Keratinocyte (primary cell): ENCODE measurements around the gene GLG1. TPM values are rescaled to one million over a fixed set of nuclear protein-coding genes. Genes with fewer than 3 reads are reported as not detected.
A peak's percentile ranks its signal among the peaks of the same experiment; 100 is the strongest.

Experiments
- DNase-seq: peaks from one replicate; pipeline ENCODE4 v3.0.0-alpha.2; 2011; ENCODE audit warnings: low read depth, missing footprints, low spot score
- FAIRE-seq: peaks from 2 replicates; lab custom pipeline; 2011; peaks lifted over from hg19 to GRCh38; lab: Jason Lieb, UNC
- H2AFZ ChIP-seq: 2 replicates; pipeline ENCODE4 v1.6.0; 2012; ENCODE audit warnings: low read length, control low read depth, inconsistent platforms; ENCODE audit not compliant: control insufficient read depth
- H3K27ac ChIP-seq: 2 replicates; pipeline ENCODE4 v1.5.1; 2011; ENCODE audit warnings: low read length; ENCODE audit not compliant: control insufficient read depth, insufficient read depth
- H3K27me3 ChIP-seq: 3 replicates; pipeline ENCODE4 v1.6.0; 2011; ENCODE audit warnings: low read length; ENCODE audit not compliant: control insufficient read depth, insufficient read depth; ENCODE audit errors: extremely low read depth
- H3K36me3 ChIP-seq, 2 experiments: 2 replicates in 1 of 2; 3 replicates in 1 of 2; pipeline ENCODE4 v1.5.1; 2011; ENCODE audit warnings: low read length in 2 of 2, mild to moderate bottlenecking in 1 of 2; ENCODE audit not compliant: control insufficient read depth in 2 of 2, insufficient read depth in 2 of 2; ENCODE audit errors: extremely low read depth in 1 of 2
- H3K4me1 ChIP-seq: 3 replicates; pipeline ENCODE4 v1.5.1; 2011; ENCODE audit warnings: low read length; ENCODE audit not compliant: control insufficient read depth, insufficient read depth; ENCODE audit errors: extremely low read depth
- H3K4me2 ChIP-seq: 3 replicates; pipeline ENCODE4 v1.6.0; 2011; ENCODE audit warnings: low read depth, low read length; ENCODE audit not compliant: control insufficient read depth, insufficient read depth; ENCODE audit errors: extremely low read depth
- H3K4me3 ChIP-seq, 3 experiments: fragments of 200-600 bp in 1 of 3; sonication (generic) in 1 of 3; 2 replicates in 2 of 3; 3 replicates in 1 of 3; pipeline ENCODE4 v1.5.1; 2011 to 2016; ENCODE audit warnings: low read length in 3 of 3, mild to moderate bottlenecking in 3 of 3, control low read depth in 2 of 3, inconsistent platforms in 1 of 3, low read depth in 1 of 3, mixed read lengths in 1 of 3, mixed run types in 1 of 3, moderate library complexity in 1 of 3; ENCODE audit not compliant: control insufficient read depth in 2 of 3, insufficient read depth in 2 of 3; ENCODE audit errors: extremely low read depth in 1 of 3
- H3K79me2 ChIP-seq: 2 replicates; pipeline ENCODE4 v1.6.0; 2012; ENCODE audit warnings: low read length; ENCODE audit not compliant: control insufficient read depth, insufficient read depth
- H3K9ac ChIP-seq: 3 replicates; pipeline ENCODE4 v1.6.0; 2011; ENCODE audit warnings: low read length; ENCODE audit not compliant: control insufficient read depth, insufficient read depth; ENCODE audit errors: extremely low read depth
- H3K9me1 ChIP-seq: 3 replicates; pipeline ENCODE4 v1.6.0; 2011; ENCODE audit warnings: low read length; ENCODE audit not compliant: control insufficient read depth, insufficient read depth; ENCODE audit errors: extremely low read depth
- H3K9me3 ChIP-seq: 2 replicates; pipeline ENCODE4 v1.5.1; 2012; ENCODE audit warnings: low read depth, low read length; ENCODE audit not compliant: control insufficient read depth
- H4K20me1 ChIP-seq: 3 replicates; pipeline ENCODE4 v1.6.0; 2011; ENCODE audit warnings: low read length; ENCODE audit not compliant: control insufficient read depth, insufficient read depth; ENCODE audit errors: extremely low read depth
- CTCF ChIP-seq, 3 experiments: IDR thresholded peaks in 1 of 3; conservative IDR thresholded peaks in 1 of 3; optimal IDR thresholded peaks in 1 of 3; 2 replicates in 2 of 3; 3 replicates in 1 of 3; pipeline versions ENCODE3 to v1.5.1; 2011; ENCODE audit warnings: low read length in 3 of 3, mild to moderate bottlenecking in 3 of 3, moderate library complexity in 2 of 3, control low read depth in 1 of 3, inconsistent platforms in 1 of 3; ENCODE audit not compliant: insufficient read depth in 2 of 3; ENCODE audit errors: extremely low read depth in 1 of 3
- EZH2 ChIP-seq: IDR thresholded peaks from one replicate; pipeline ENCODE4 v1.6.1; 2012; ENCODE audit warnings: inconsistent platforms, mild to moderate bottlenecking, low read length, moderate library complexity
- dilution Hi-C: fragments of 300-500 bp; cut with MboI; formaldehyde crosslinking; loops from one replicate; pipeline ENCODE4 v1.7.0; 2020; ENCODE audit warnings: low sequenced_read_pairs; ENCODE audit not compliant: extremely low pct_ligation_motif_present
- polyA plus RNA-seq, 5 experiments: library from polyadenylated mRNA; depleted of rRNA in 3 of 5; stranded (reverse) in 3 of 5; stranded (forward) in 1 of 5; unstranded in 1 of 5; fragments of >200 nt; gene quantifications; 1 replicate in 1 of 5; 2 replicates in 3 of 5; 3 replicates in 1 of 5; pipeline versions ENCODE4 v1.2.1 to v1.2.3, GENCODE V29; 2011 to 2012; ENCODE audit warnings: missing spikeins in 2 of 5, low read depth in 1 of 5, low replicate concordance in 1 of 5

GLG1 gene
- polyA plus RNA-seq, 1 donor (not counting 4 experiments of a cell fraction or from before 2014, with no cell fraction given): 63.6 TPM

- Histone ChIP-seq H3K4me1 (no peaks in the 10 kb centered on the region), H3K4me3 (no peak overlapping the region), H2AFZ (no peak overlapping the region), H3K9ac (no peak overlapping the region), H3K27me3 (no peaks in the 10 kb centered on the region), H3K4me2 (no peak overlapping the region), H3K9me1 (no peaks in the 10 kb centered on the region), H3K9me3 (no peaks in the 10 kb centered on the region), H3K36me3 (peaks cover 18 to 40% of the 10 kb centered on the region in 2 experiments), H3K79me2 (no peaks in the 10 kb centered on the region), H4K20me1 (no peaks in the 10 kb centered on the region), H3K27ac (no peak overlapping the region)
- no peak for TF ChIP-seq EZH2
- TF ChIP-seq CTCF (optimal IDR thresholded peaks at IDR 0.05 in 1 of 3, IDR thresholded peaks at IDR 0.05 in 1 of 3, conservative IDR thresholded peaks at IDR 0.05 in 1 of 3; ENCODE audit: extremely low read depth in 1 of 3, insufficient read depth in 2 of 3, low read length in 3 of 3): peak; percentile 38 to 61 (median 39)
- no peak for DNase-seq
- dilution Hi-C loops: no loop called here
- FAIRE-seq: peak; percentile 59
These were observed 16.4 kb upstream of the GLG1 start for GRCh38 chr16:74623214-74623838.

GRCh38 chr16:74622005-74622404, 15.1 kb upstream of the GLG1 start:
- Histone ChIP-seq H3K9me3 (no peaks in the 10 kb centered on the region), H2AFZ (no peak overlapping the region), H3K4me1 (no peaks in the 10 kb centered on the region), H3K27ac (no peak overlapping the region), H3K4me3 (no peak overlapping the region), H3K27me3 (no peaks in the 10 kb centered on the region), H3K4me2 (no peak overlapping the region), H3K36me3 (peaks cover 11 to 36% of the 10 kb centered on the region in 2 experiments), H3K79me2 (no peaks in the 10 kb centered on the region), H3K9me1 (no peaks in the 10 kb centered on the region), H3K9ac (no peak overlapping the region), H4K20me1 (no peaks in the 10 kb centered on the region)
- DNase-seq (no peak), FAIRE-seq (no peak)
- TF ChIP-seq CTCF (optimal IDR thresholded peaks at IDR 0.05 in 1 of 3, IDR thresholded peaks at IDR 0.05 in 1 of 3, conservative IDR thresholded peaks at IDR 0.05 in 1 of 3; ENCODE audit: extremely low read depth in 1 of 3, insufficient read depth in 2 of 3, low read length in 3 of 3): no peak
- TF ChIP-seq EZH2: no peak
- dilution Hi-C loops: no loop called here
